HepG2 (cell line): ENCODE measurements around the gene C5. TPM values are rescaled to one million over a fixed set of nuclear protein-coding genes. Genes with fewer than 3 reads are reported as not detected.
A peak's percentile ranks its signal among the peaks of the same experiment; 100 is the strongest.

ENCODE experiments used
- ADNP ChIP-seq: sonication (generic); formaldehyde crosslinking; IDR thresholded peaks from 2 replicates; pipeline ENCODE4 v1.4.0; 2020; ENCODE audit warnings: missing genetic modification reagents
- AKAP8 ChIP-seq: sonication (generic); formaldehyde crosslinking; IDR thresholded peaks from 2 replicates; pipeline ENCODE4 v1.5.1; 2020; ENCODE audit warnings: mild to moderate bottlenecking, missing genetic modification reagents
- BRF2 ChIP-seq: sonication (generic); formaldehyde crosslinking; IDR thresholded peaks from 2 replicates; pipeline ENCODE4 v1.8.1; 2022; ENCODE audit warnings: mild to moderate bottlenecking, missing genetic modification reagents
- CEBPG ChIP-seq: IDR thresholded peaks from 2 replicates; pipeline ENCODE4 v1.6.1; 2016
- CHD4 ChIP-seq: fragments of 200-600 bp; sonication (generic); IDR thresholded peaks from 2 replicates; pipeline ENCODE4 v1.7.0; 2017; ENCODE audit warnings: mild to moderate bottlenecking, low read length, borderline replicate concordance
- HDAC6 ChIP-seq: fragments of 200-600 bp; sonication (generic); IDR thresholded peaks from 2 replicates; pipeline ENCODE4 v1.7.0; 2017; ENCODE audit warnings: mild to moderate bottlenecking, antibody characterized with exemption, low read length, low read depth
- MAFG ChIP-seq: sonication (generic); formaldehyde crosslinking; IDR thresholded peaks from 2 replicates; pipeline ENCODE4 v1.5.1; 2020; ENCODE audit warnings: mild to moderate bottlenecking, missing genetic modification reagents
- MED1 ChIP-seq: sonication (generic); formaldehyde crosslinking; IDR thresholded peaks from 2 replicates; pipeline ENCODE4 v1.4.0; 2020; ENCODE audit warnings: missing genetic modification reagents
- MED8 ChIP-seq: sonication (generic); formaldehyde crosslinking; IDR thresholded peaks from 2 replicates; pipeline ENCODE4 v1.8.1; 2023; ENCODE audit warnings: mild to moderate bottlenecking, missing genetic modification reagents; ENCODE audit not compliant: insufficient replicate concordance
- MYC ChIP-seq: sonication (generic); formaldehyde crosslinking; IDR thresholded peaks from 2 replicates; pipeline ENCODE4 v1.9.0; 2021; ENCODE audit warnings: missing genetic modification reagents, borderline replicate concordance
- PHF20 ChIP-seq: sonication (generic); formaldehyde crosslinking; IDR thresholded peaks from 2 replicates; pipeline ENCODE4 v1.5.0; 2020; ENCODE audit warnings: mild to moderate bottlenecking, missing genetic modification reagents
- PHF8 ChIP-seq: sonication (generic); formaldehyde crosslinking; IDR thresholded peaks from 2 replicates; pipeline ENCODE4 v1.5.0; 2020; ENCODE audit warnings: missing genetic modification reagents
- PREB ChIP-seq: sonication (generic); formaldehyde crosslinking; IDR thresholded peaks from 2 replicates; pipeline ENCODE4 v1.4.0; 2020; ENCODE audit warnings: missing genetic modification reagents
- SIN3A ChIP-seq: IDR thresholded peaks from 2 replicates; pipeline ENCODE4 v1.6.1; 2011; ENCODE audit warnings: low read depth, mild to moderate bottlenecking, control low read depth, low read length, borderline replicate concordance
- SNAPC2 ChIP-seq: sonication (generic); formaldehyde crosslinking; IDR thresholded peaks from 2 replicates; pipeline ENCODE4 v1.8.1; 2022; ENCODE audit warnings: mild to moderate bottlenecking, missing genetic modification reagents
- ZBTB49 ChIP-seq: sonication (generic); formaldehyde crosslinking; IDR thresholded peaks from 2 replicates; pipeline ENCODE4 v1.4.0; 2020; ENCODE audit warnings: missing genetic modification reagents, borderline replicate concordance
- ZFP82 ChIP-seq: sonication (generic); formaldehyde crosslinking; IDR thresholded peaks from 2 replicates; pipeline ENCODE4 v1.5.1; 2020; ENCODE audit warnings: mild to moderate bottlenecking, missing genetic modification reagents, borderline replicate concordance
- ZMAT5 ChIP-seq: sonication (generic); formaldehyde crosslinking; IDR thresholded peaks from 2 replicates; pipeline ENCODE4 v1.5.0; 2020; ENCODE audit warnings: mild to moderate bottlenecking, low read depth, missing genetic modification reagents, borderline replicate concordance
- ZNF333 ChIP-seq: sonication (generic); formaldehyde crosslinking; IDR thresholded peaks from 2 replicates; pipeline ENCODE4 v1.4.0; 2020; ENCODE audit warnings: mild to moderate bottlenecking, missing genetic modification reagents, borderline replicate concordance
- ZNF468 ChIP-seq: sonication (generic); formaldehyde crosslinking; IDR thresholded peaks from 2 replicates; pipeline ENCODE4 v1.8.0; 2022; ENCODE audit warnings: mild to moderate bottlenecking, moderate library complexity, missing genetic modification reagents
- ZNF576 ChIP-seq: sonication (generic); formaldehyde crosslinking; IDR thresholded peaks from 2 replicates; pipeline ENCODE4 v1.4.0; 2020; ENCODE audit warnings: mild to moderate bottlenecking, missing genetic modification reagents
- ZNF704 ChIP-seq: sonication (generic); formaldehyde crosslinking; IDR thresholded peaks from 2 replicates; pipeline ENCODE4 v1.8.1; 2023; ENCODE audit warnings: mild to moderate bottlenecking, inconsistent platforms, moderate library complexity, missing genetic modification reagents, borderline replicate concordance
- polyA plus RNA-seq, 8 experiments: library from polyadenylated mRNA; depleted of rRNA in 3 of 8; stranded (reverse) in 7 of 8; unstranded in 1 of 8; fragments of >200 nt; fragmentation: Illumina TruSeq in 4 of 8; extraction: Trizol in 4 of 8; gene quantifications; 2 replicates each; pipeline versions ENCODE4 v1.2.1 to v1.2.3, GENCODE V29; 2011 to 2016; ENCODE audit warnings: low read depth in 4 of 8, missing spikeins in 1 of 8, mixed read lengths in 1 of 8; ENCODE audit not compliant: insufficient read depth in 1 of 8
- total RNA-seq, 5 experiments: library from RNA; depleted of rRNA; stranded (reverse); fragments of >200 nt; fragmentation: Illumina TruSeq; extraction: Trizol; gene quantifications; 2 replicates each; pipeline ENCODE4 v1.2.3, GENCODE V29; 2016; ENCODE audit warnings: low read depth in 1 of 5

Gene C5
- total and polyA plus RNA-seq, 2 of the 13 experiments (the other 11 are each of a cell fraction or from before 2014, with no cell fraction given), result 57.6 to 192 TPM

GRCh38 chr9:121074370-121075250, 24.5 kb upstream of the C5 start, which contains the start of gene CNTRL (continued):
- TF ChIP-seq ZNF704 (CRISPR knock-in tag) (peak; percentile 98), CEBPG (CRISPR knock-in tag) (peak; percentile 33; the same call in 1 of the 2 replicates), CHD4 (no peak), ZBTB49 (CRISPR knock-in tag) (no peak), ZFP82 (CRISPR knock-in tag) (no peak; the same call in 1 of the 2 replicates), SIN3A (peak; percentile 73; the same call in 1 of the 2 replicates), MAFG (no peak), ZNF576 (peak; percentile 55), BRF2 (CRISPR knock-in tag) (peak; percentile 91), MYC (peak; percentile 96), PHF8 (peak; percentile 98), PHF20 (peak; percentile 79), MED8 (CRISPR knock-in tag) (peak; percentile 80), ZNF468 (CRISPR knock-in tag) (peak; percentile 82; the same call in 1 of the 2 replicates), AKAP8 (peak; percentile 86), MED1 (peak; percentile 64), SNAPC2 (CRISPR knock-in tag) (peak; percentile 86; the same call in 1 of the 2 replicates), PREB (CRISPR knock-in tag) (0 out of 2 replicates have a peak, but pooled peaks have one; percentile 64), HDAC6 (no peak), ADNP (CRISPR knock-in tag) (0 out of 2 replicates have a peak, but pooled peaks have one; percentile 22), ZNF333 (CRISPR knock-in tag) (peak; percentile 31; the same call in 1 of the 2 replicates), ZMAT5 (CRISPR knock-in tag) (no peak)
